Natural killer cell (primary cell): ENCODE data around the gene ZNF79. TPM values are rescaled to one million over a fixed set of nuclear protein-coding genes. Genes with fewer than 3 reads are reported as not detected.
"Not testable (repeated sequence)": the region's sequence is repeated elsewhere in the genome, so short reads cannot be mapped to it uniquely, and the experiment has no call there.

ENCODE experiments used
- ATAC-seq, 3 donors: fragments of 150-1000 bp in 2 of 3; fragments of 200-7000 bp in 1 of 3; cut with Tn5 transposase; 1 replicate in 1 of 3; 2 replicates in 2 of 3; pipeline ENCODE4 v1.10.0; 2021; ENCODE audit warnings: mild to moderate bottlenecking in 2 of 3, moderate library complexity in 2 of 3
- DNase-seq, 2 donors: peaks; one replicate each; pipeline versions ENCODE4 v3.0.0 to v3.0.0-alpha.2; 2013 to 2021; ENCODE audit warnings: mixed read lengths in 1 of 2
- H3K27ac ChIP-seq: one replicate; pipeline ENCODE4 v1.5.1; 2013; ENCODE audit warnings: mild to moderate bottlenecking, low read length
- H3K27me3 ChIP-seq: one replicate; pipeline ENCODE4 v1.6.1; 2013; ENCODE audit warnings: low read length; ENCODE audit not compliant: control insufficient read depth, insufficient read depth
- H3K36me3 ChIP-seq: one replicate; pipeline ENCODE4 v1.6.1; 2013; ENCODE audit warnings: low read length; ENCODE audit not compliant: control insufficient read depth, insufficient read depth
- H3K4me1 ChIP-seq: one replicate; pipeline ENCODE4 v1.6.1; 2013; ENCODE audit warnings: low read length; ENCODE audit not compliant: control insufficient read depth, insufficient read depth
- H3K4me3 ChIP-seq: one replicate; pipeline ENCODE4 v1.5.1; 2013; ENCODE audit warnings: low read length
- H3K9me3 ChIP-seq: one replicate; pipeline ENCODE4 v1.6.1; 2013; ENCODE audit warnings: low read length; ENCODE audit not compliant: control insufficient read depth, insufficient read depth
- H3K27ac Mint-ChIP-seq, 2 donors: one replicate each; pipeline ENCODE4 v1.8.0; 2022; ENCODE audit warnings: mild to moderate bottlenecking in 2 of 2, mixed read lengths in 2 of 2, moderate library complexity in 1 of 2
- H3K27me3 Mint-ChIP-seq, 2 donors: one replicate each; pipeline ENCODE4 v1.8.0; 2022; ENCODE audit warnings: low read depth in 2 of 2, mixed read lengths in 2 of 2
- H3K36me3 Mint-ChIP-seq: one replicate; pipeline ENCODE4 v1.8.0; 2022; ENCODE audit warnings: mixed read lengths
- H3K4me1 Mint-ChIP-seq, 2 donors: one replicate each; pipeline ENCODE4 v1.8.0; 2022; ENCODE audit warnings: mixed read lengths in 2 of 2
- H3K4me3 Mint-ChIP-seq: one replicate; pipeline ENCODE4 v1.8.0; 2022; ENCODE audit warnings: mild to moderate bottlenecking, moderate library complexity, mixed read lengths
- H3K9me3 Mint-ChIP-seq, 2 donors: one replicate each; pipeline ENCODE4 v1.8.0; 2022; ENCODE audit warnings: mixed read lengths in 2 of 2
- CTCF ChIP-seq: fragments of 200-600 bp; IDR thresholded peaks from one replicate; pipeline ENCODE4 v1.8.0; 2022; ENCODE audit warnings: antibody characterized with exemption
- WGBS: methylation state at CpG from one replicate; pipeline ENCODE4 v1.1.7; 2013; ENCODE audit warnings: missing lambda C conversion rate; ENCODE audit not compliant: insufficient coverage; 5-methylcytosine and 5-hydroxymethylcytosine counted together
- intact Hi-C: fragments of 100-400 bp; cut with micrococcal nuclease; formaldehyde crosslinking; loops from one replicate; pipeline ENCODE4 v1.14.2; 2022
- total RNA-seq, 4 donors: library from RNA; stranded (reverse); fragments of 120-200 nt in 1 of 4; gene quantifications; one replicate each; pipeline versions ENCODE4 v1.2.3 to v1.2.4, GENCODE V29; 2013 to 2022

ZNF79 gene
- total RNA-seq, 3 donors from 2014 or later (not counting 1 experiment from before 2014, with no cell fraction given) = 13.8 to 16.1 (median 14.2) TPM

GRCh38 chr9:127463382-127463781, 39.2 kb downstream of the ZNF79 start:
- H3K4me1 ChIP-seq = no peaks in the 10 kb centered on the region
- intact Hi-C loops = no loop called here
- H3K9me3 ChIP-seq = no peaks in the 10 kb centered on the region
- H3K4me3 Mint-ChIP-seq = no peak overlapping the region
- no peaks in the 10 kb centered on the region for H3K4me1 Mint-ChIP-seq
- H3K36me3 ChIP-seq = peaks cover 29% of the 10 kb centered on the region
- H3K9me3 Mint-ChIP-seq = no peaks in the 10 kb centered on the region
- 91% methylated on average over 3 of the region's 3 CpGs for WGBS
- TF ChIP-seq CTCF = no peak
- no peaks in the 10 kb centered on the region for H3K27me3 ChIP-seq
- H3K4me3 ChIP-seq = no peak overlapping the region
- H3K36me3 Mint-ChIP-seq = peaks cover 7% of the 10 kb centered on the region
- no peak overlapping the region for H3K27ac Mint-ChIP-seq
- DNase-seq (no peak), ATAC-seq (no peak)
- no peaks in the 10 kb centered on the region for H3K27me3 Mint-ChIP-seq
- H3K27ac ChIP-seq = no peak overlapping the region

- no peak overlapping the region for H3K4me3 Mint-ChIP-seq
- no peak overlapping the region for H3K27ac Mint-ChIP-seq
- intact Hi-C loops = no loop called here
- TF ChIP-seq CTCF = no peak
- no peaks in the 10 kb centered on the region for H3K27me3 ChIP-seq
- no peaks in the 10 kb centered on the region for H3K9me3 Mint-ChIP-seq
- no peaks in the 10 kb centered on the region for H3K27me3 Mint-ChIP-seq
- H3K27ac ChIP-seq = no peak overlapping the region
- H3K36me3 Mint-ChIP-seq = peaks cover 7% of the 10 kb centered on the region
- no peak overlapping the region for H3K4me3 ChIP-seq
- peaks cover 28% of the 10 kb centered on the region for H3K36me3 ChIP-seq
- ATAC-seq = no peak
- no peaks in the 10 kb centered on the region for H3K9me3 ChIP-seq
- WGBS = 97% methylated on average over 7 of the region's 7 CpGs
- no peaks in the 10 kb centered on the region for H3K4me1 ChIP-seq
- H3K4me1 Mint-ChIP-seq = no peaks in the 10 kb centered on the region
- no peak for DNase-seq
These were observed 39.7 kb downstream of the ZNF79 start for GRCh38 chr9:127463911-127464310.

GRCh38 chr9:127466407-127466917, 42.3 kb downstream of the ZNF79 start:
- ATAC-seq, H3K4me3 Mint-ChIP-seq, H3K4me3 ChIP-seq, DNase-seq, H3K27ac ChIP-seq, H3K4me1 Mint-ChIP-seq, H3K9me3 Mint-ChIP-seq, H3K36me3 Mint-ChIP-seq, H3K4me1 ChIP-seq, intact Hi-C loops, H3K27me3 Mint-ChIP-seq, H3K27ac Mint-ChIP-seq, H3K9me3 ChIP-seq, H3K27me3 ChIP-seq: not testable (repeated sequence)
- WGBS = 94% methylated on average over 3 of the region's 5 CpGs
- H3K36me3 ChIP-seq = peaks cover 18% of the 10 kb centered on the region

DNA sequence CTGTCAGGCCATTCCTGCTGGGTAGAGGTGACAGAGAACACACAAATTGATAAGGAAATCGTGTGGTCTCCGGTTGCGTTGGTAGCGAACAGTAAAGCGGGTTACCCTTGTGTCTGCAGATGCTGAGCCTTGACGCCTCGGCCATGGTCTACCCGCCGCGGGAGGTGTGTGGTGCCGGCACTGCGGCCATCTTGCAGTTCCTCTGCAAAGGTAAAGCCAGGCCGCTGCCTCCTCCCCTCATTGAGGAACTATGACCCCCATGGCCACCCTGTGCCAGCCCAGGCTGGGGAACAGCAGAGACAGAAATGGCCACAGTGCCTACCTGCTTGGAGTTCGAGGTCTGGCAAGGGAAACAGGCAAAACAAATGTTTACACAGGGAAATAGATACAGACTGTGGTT, 43.4 kb downstream of the ZNF79 start:
- TF ChIP-seq CTCF = no peak
- intact Hi-C loops = no loop called here
- no peak overlapping the region for H3K27ac Mint-ChIP-seq
- H3K27me3 ChIP-seq = no peaks in the 10 kb centered on the region
- 97% methylated on average over 14 of the region's 14 CpGs for WGBS
- no peak for DNase-seq
- no peak overlapping the region for H3K4me3 Mint-ChIP-seq
- H3K4me1 Mint-ChIP-seq = no peaks in the 10 kb centered on the region
- H3K27me3 Mint-ChIP-seq = no peaks in the 10 kb centered on the region
- H3K27ac ChIP-seq = no peak overlapping the region
- no peak for ATAC-seq
- H3K9me3 ChIP-seq = no peaks in the 10 kb centered on the region
- H3K9me3 Mint-ChIP-seq = no peaks in the 10 kb centered on the region
- no peak overlapping the region for H3K4me3 ChIP-seq
- peaks cover 6% of the 10 kb centered on the region for H3K36me3 ChIP-seq
- H3K4me1 ChIP-seq = no peaks in the 10 kb centered on the region
- H3K36me3 Mint-ChIP-seq = peaks cover 7% of the 10 kb centered on the region
